Measurements from ENCODE around the gene TTR.

Gene TTR

DNA sequence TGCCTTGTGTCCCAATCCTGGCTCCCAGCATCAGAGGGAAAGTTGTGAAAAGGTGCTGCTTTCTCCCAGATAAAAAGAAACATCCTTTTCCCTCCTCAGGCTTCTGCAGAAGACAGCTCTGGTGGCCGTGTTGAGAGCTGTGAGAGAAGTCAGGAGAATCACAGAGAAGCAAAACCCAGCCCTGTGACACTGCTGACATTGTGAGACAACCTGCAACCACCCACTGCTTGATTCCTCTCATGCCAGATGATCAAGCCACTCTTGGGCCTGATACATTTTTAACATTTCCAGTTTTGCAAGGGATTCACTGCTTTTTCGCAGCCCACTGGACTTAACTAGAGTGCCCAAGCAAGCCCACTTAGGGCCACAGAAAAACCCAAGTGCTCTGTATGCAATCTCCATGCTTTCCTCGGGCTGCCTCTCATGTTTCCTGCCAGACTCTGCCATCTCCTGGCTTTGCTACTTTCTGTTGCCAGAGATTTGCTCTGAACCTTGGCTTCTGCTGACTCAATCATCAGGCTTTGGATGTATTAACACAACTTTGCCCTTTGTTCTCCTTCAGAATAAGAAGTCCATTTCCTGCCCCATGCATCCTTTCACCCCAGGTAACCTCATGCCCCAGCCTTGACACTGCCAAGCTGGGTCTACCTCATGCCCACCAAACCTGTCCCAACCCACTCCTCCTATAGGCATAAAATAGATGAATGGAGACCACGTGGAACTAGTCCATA lies 24.9 kb upstream of the TTR start:
- H3K4me3 ChIP-seq (ENCODE audit: low read depth, low read length) = no peak overlapping the region
- TF ChIP-seq, protein P1, sequence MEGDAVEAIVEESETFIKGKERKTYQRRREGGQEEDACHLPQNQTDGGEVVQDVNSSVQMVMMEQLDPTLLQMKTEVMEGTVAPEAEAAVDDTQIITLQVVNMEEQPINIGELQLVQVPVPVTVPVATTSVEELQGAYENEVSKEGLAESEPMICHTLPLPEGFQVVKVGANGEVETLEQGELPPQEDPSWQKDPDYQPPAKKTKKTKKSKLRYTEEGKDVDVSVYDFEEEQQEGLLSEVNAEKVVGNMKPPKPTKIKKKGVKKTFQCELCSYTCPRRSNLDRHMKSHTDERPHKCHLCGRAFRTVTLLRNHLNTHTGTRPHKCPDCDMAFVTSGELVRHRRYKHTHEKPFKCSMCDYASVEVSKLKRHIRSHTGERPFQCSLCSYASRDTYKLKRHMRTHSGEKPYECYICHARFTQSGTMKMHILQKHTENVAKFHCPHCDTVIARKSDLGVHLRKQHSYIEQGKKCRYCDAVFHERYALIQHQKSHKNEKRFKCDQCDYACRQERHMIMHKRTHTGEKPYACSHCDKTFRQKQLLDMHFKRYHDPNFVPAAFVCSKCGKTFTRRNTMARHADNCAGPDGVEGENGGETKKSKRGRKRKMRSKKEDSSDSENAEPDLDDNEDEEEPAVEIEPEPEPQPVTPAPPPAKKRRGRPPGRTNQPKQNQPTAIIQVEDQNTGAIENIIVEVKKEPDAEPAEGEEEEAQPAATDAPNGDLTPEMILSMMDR (IDR thresholded peaks at IDR 0.05; ENCODE audit: borderline replicate concordance, insufficient read depth, low read depth, low read length) = no peak

DNA sequence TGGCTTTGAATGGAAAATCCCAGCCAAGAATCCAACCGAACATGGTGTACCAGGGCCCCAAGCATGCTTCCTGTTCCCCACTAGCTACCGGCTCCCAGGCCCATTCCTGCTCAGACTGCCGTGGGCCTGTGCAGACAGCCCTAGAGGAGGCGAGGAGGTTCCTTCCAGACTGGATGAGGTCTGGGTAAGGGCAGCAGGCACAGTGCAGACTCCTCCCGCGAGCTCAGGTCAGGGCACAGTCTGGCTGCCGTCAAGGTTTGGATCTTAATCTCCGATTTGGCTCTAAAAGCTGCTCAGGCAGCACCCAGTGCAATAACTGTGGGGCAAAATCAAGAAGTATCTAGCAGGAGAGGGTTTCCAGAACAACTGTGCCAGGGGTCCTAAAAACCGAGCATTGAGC lies 19.3 kb upstream of the TTR start:
- TF ChIP-seq, protein P1 (IDR thresholded peaks at IDR 0.05; ENCODE audit: borderline replicate concordance, insufficient read depth, low read depth, low read length) = no peak
- no peak overlapping the region for H3K4me3 ChIP-seq (ENCODE audit: low read depth, low read length)

DNA sequence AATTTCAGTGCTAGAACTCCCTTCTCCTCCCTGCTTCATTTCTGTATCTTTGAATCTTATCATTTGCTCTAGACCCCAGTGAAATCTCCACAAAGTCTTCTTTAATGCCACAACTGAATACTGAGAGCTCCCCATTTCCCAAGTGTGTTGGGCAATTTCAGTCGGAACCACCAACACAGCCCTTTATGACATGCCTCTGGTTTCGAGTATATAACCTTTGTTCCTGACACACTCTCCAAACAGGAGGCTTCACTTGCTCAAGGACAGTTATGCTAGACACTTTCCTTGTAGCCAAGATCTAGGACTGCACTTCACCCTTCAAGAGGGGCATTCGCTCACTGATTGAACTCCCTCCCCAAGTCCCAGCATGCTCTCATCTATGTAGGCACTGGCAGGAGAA lies 18.6 kb upstream of the TTR start:
- H3K4me3 ChIP-seq (ENCODE audit: low read depth, low read length) = no peak overlapping the region
- TF ChIP-seq, protein P1 (IDR thresholded peaks at IDR 0.05; ENCODE audit: borderline replicate concordance, insufficient read depth, low read depth, low read length) = no peak

DNA sequence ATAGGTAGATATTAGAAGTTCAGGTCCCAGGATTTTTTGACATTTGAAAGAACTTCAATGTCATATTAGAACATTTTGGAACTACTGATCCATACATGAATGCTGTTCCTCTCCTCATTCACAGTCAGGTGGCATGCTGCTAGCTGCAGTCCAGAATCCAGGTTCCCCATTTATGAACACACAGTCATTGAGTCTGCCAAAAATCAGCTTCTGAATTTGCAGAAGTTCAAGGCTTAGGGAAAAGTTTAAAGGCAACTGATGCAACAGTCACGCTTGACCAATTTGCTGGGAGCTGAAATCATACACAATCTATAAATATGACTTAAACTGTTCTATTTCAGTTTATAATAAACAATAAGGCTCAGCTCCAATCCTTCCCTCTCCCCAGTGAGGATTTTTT lies 17.3 kb upstream of the TTR start:
- TF ChIP-seq, protein P1 (IDR thresholded peaks at IDR 0.05; ENCODE audit: borderline replicate concordance, insufficient read depth, low read depth, low read length) = no peak
- no peak overlapping the region for H3K4me3 ChIP-seq (ENCODE audit: low read depth, low read length)

DNA sequence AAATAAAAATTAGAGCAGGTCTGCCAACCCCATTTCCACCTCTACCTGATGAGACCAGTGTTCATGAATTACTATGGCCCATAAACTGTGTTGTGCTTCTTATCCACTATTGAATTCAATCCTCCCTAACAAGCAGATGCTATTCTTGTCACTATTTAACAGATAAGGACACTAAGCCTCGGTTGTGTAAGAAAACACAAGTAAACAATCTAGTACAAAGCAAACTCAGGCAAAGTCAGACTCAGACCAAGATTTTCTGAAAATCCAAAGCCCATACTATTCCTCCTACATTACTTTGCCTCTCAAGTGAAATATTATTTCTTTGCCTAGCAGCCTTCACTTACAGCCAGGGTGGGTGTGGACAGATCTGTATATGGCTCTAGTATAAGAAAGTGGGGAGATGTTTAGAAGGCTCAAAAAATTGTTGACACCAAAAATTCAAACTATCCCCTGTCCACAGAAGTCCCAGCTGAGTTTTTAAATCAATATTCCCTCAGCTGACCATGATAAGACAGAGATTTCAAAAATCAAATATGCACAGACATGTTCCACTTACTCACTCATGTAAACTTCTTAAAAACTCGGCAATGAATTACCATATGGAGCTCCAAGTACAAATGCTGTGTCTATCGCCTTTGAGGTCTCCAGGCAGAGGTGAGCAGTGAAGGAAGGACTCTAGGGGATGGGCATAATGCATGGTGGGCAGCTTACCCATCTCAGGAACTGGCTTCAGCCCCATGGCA lies 16.0 kb upstream of the TTR start:
- H3K4me3 ChIP-seq (ENCODE audit: low read depth, low read length) = no peak overlapping the region
- TF ChIP-seq, protein P1 (IDR thresholded peaks at IDR 0.05; ENCODE audit: borderline replicate concordance, insufficient read depth, low read depth, low read length) = no peak

DNA sequence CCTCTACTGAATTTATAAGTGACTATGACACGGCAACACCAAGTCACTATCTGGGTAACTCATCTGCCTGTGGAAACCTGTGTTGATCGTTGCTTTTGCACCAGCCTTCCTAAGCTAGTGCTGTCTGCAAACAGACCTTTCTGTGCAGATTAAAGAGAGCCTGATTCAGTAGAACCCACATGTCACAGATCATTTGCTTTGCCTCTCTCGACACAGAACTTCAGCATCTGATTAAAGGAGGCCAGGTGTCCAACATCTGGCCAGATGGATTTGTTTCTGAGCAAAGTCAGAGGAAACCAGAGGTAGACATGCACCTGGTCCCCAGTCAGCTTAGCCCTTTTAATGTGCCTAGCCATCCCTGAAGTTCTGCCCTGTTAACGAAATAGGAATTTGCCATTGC lies 15.0 kb upstream of the TTR start:
- TF ChIP-seq, protein P1 (IDR thresholded peaks at IDR 0.05; ENCODE audit: borderline replicate concordance, insufficient read depth, low read depth, low read length) = no peak

DNA sequence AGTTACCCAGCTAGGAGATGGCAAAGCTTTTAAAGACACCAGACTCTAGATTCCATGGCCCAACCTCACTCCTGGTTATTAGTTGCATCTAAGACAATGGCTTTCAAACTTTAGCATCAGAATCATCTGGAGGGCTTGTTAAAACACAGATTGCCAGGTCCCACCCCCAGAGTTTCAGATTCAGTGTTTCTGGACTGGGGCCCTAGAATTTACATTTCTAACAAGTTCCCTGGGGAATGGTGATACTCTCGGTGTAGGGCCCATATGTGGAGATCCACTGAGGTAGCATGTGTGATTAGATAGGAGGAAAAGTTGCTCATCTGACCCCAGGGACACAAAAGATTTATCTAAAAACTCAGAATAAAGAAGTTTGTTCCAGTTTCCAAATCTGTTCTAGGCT lies 14.5 kb upstream of the TTR start:
- TF ChIP-seq, protein P1 (IDR thresholded peaks at IDR 0.05; ENCODE audit: borderline replicate concordance, insufficient read depth, low read depth, low read length) = no peak
- no peak overlapping the region for H3K4me3 ChIP-seq (ENCODE audit: low read depth, low read length)

More for the DNA sequence above, 15.0 kb upstream of the TTR start:
- no peak overlapping the region for H3K4me3 ChIP-seq (ENCODE audit: low read depth, low read length)
